Vagina (tissue), 2 donors: ENCODE data around the gene CRYBA1.

Source experiments
- CTCF ChIP-seq, 3 experiments: fragments of 450-650 bp in 2 of 3; fragments of 200-600 bp in 1 of 3; sonication (generic) in 1 of 3; IDR thresholded peaks; one replicate each; pipeline ENCODE4 v1.5.1; 2017 to 2019; ENCODE audit warnings: antibody characterized with exemption in 3 of 3, mild to moderate bottlenecking in 2 of 3, moderate library complexity in 2 of 3
- POLR2A ChIP-seq, 2 donors: fragments of 450-650 bp; IDR thresholded peaks; one replicate each; pipeline ENCODE4 v1.6.1; 2017; ENCODE audit warnings: antibody characterized with exemption in 2 of 2, mild to moderate bottlenecking in 2 of 2, moderate library complexity in 2 of 2
- POLR2AphosphoS5 ChIP-seq, 2 donors: sonication (generic); formaldehyde crosslinking; IDR thresholded peaks; one replicate each; pipeline ENCODE4 v1.9.0; 2017; ENCODE audit warnings: antibody characterized with exemption in 2 of 2, mild to moderate bottlenecking in 2 of 2, low read depth in 1 of 2; ENCODE audit not compliant: insufficient read depth in 1 of 2

- no peak for TF ChIP-seq CTCF (IDR thresholded peaks at IDR 0.05)
- no peak for TF ChIP-seq POLR2A (IDR thresholded peaks at IDR 0.05)
- no peak for TF ChIP-seq POLR2AphosphoS5 (IDR thresholded peaks at IDR 0.05; ENCODE audit: insufficient read depth in 1 of 2, low read depth in 1 of 2)
Observed at GRCh38 chr17:29242051-29242450, 4.6 kb upstream of the CRYBA1 start.
